ENCODE data around the gene ASPN. TPM values are rescaled to one million over a fixed set of nuclear protein-coding genes. Genes with fewer than 3 reads are reported as not detected.

The ASPN gene
- total and polyA plus RNA-seq, 3 donors from 2014 or later = 0.12 to 5.0 (median 0.39) TPM

DNA sequence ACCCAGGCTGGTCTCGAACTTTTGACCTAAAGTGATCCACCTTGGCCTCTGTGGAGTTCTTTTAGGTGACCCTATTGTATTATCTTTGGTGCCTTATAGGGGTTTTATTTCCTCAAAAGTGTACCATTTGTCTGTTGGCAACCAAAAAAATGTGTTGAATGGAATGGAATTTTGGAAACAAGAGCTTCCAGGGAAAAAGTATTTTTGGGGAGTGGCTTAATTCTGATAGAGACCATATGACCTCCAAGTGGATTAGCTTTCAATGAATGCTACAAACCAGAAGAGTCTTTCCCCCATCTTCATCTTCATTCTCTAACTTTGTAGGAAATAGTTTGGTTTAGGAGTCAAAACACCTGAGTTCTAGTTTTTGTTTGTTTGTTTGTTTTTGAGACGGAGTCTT, 74.5 kb downstream of the ASPN start:
- no peak for DNase-seq
- H3K9me3 ChIP-seq = no peaks in the 10 kb centered on the region
- H3K4me1 ChIP-seq = peaks cover 9% of the 10 kb centered on the region
- H3K27me3 ChIP-seq = no peaks in the 10 kb centered on the region
- H3K4me3 ChIP-seq = no peak overlapping the region
- no peak for TF ChIP-seq POLR2A (IDR thresholded peaks at IDR 0.05)
- intact Hi-C loops (cut with DNase I; ENCODE audit: low total_unique reads) = no loop called here
- 83 to 99% methylated on average over 2 of the region's 2 CpGs for WGBS, 2 donors
- H3K36me3 ChIP-seq (ENCODE audit: low read depth, missing control alignments) = no peaks in the 10 kb centered on the region
- H3K27ac ChIP-seq = no peak overlapping the region

DNA sequence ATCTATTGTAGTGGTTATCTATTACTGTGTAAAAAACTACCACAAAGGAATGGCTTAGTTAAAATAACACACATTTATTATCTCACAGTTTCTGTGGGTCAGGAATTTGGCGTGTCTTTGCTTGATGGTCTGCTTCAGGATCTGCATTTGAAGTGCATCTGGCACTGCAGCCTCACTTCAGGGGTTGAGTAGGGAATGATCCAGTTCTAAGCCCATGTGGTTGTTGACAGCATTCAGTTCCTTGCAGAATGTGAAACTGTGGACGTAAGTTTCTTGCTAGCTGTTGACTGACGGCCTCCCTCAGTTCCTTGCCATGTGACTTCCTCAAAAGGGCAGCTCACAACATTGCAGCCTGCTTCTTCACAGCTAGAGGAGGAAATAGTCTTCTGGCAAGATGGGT, 75.8 kb downstream of the ASPN start:
- peak overlapping the region in 1 of 2 donors; percentile 51 for H3K27ac ChIP-seq
- no peak for TF ChIP-seq CTCF (IDR thresholded peaks at IDR 0.05)
- TF ChIP-seq POLR2A (IDR thresholded peaks at IDR 0.05) = no peak
- intact Hi-C loops (cut with DNase I; ENCODE audit: low total_unique reads) = no loop called here
- H3K4me3 ChIP-seq = no peak overlapping the region
- peak; percentile 37 for DNase-seq
- peaks cover 9% of the 10 kb centered on the region for H3K4me1 ChIP-seq
- no peaks in the 10 kb centered on the region for H3K27me3 ChIP-seq
- H3K36me3 ChIP-seq (ENCODE audit: low read depth, missing control alignments) = no peaks in the 10 kb centered on the region
- no peaks in the 10 kb centered on the region for H3K9me3 ChIP-seq
- WGBS, 2 donors = 34 to 39% methylated on average over 3 of the region's 3 CpGs

Small RNAs within 50 kb of the gene (microRNA-seq; reads per million reads assigned to microRNA genes)
- gene MIR4670 (ENCODE audit: borderline number of aligned reads in 2 of 2, borderline replicate concordance in 1 of 2) = 0 reads per million in 2 donors

Small RNAs within 50 kb of the gene (small RNA-seq; reads per million reads assigned to genes)
- gene MIR4670 = 0 reads per million in 2 donors

Other genes starting within 250 kb of the ASPN start
- gene IARS1, start 188.8 kb downstream of the ASPN start, total RNA-seq = 100 to 1,000 TPM; 112 to 143 TPM
- 57.2 TPM for gene IARS1, start 188.8 kb downstream of the ASPN start, polyA plus RNA-seq (ENCODE audit: insufficient read depth, low read depth, low replicate concordance)
- 10 to 100 TPM; 46.0 to 60.5 TPM for gene NOL8, start 157.2 kb downstream of the ASPN start, total RNA-seq
- 12.5 TPM for gene NOL8, start 157.2 kb downstream of the ASPN start, polyA plus RNA-seq (ENCODE audit: insufficient read depth, low read depth, low replicate concordance)
- gene CENPP, start 156.6 kb downstream of the ASPN start, total RNA-seq = 10 to 100 TPM in 1 of 2 donors, 1 to 10 TPM in 1; 8.1 to 12.1 TPM
- 9.6 TPM for gene CENPP, start 156.6 kb downstream of the ASPN start, polyA plus RNA-seq (ENCODE audit: insufficient read depth, low read depth, low replicate concordance)
- 1 to 10 TPM; 4.9 to 9.5 TPM for gene OGN, start 77.9 kb downstream of the ASPN start, total RNA-seq
- 18.4 TPM for gene OGN, start 77.9 kb downstream of the ASPN start, polyA plus RNA-seq (ENCODE audit: insufficient read depth, low read depth, low replicate concordance)
- 1 to 10 TPM; 1.1 to 4.9 TPM for gene OMD, start 58.0 kb downstream of the ASPN start, total RNA-seq
- gene OMD, start 58.0 kb downstream of the ASPN start, polyA plus RNA-seq (ENCODE audit: insufficient read depth, low read depth, low replicate concordance) = 2.5 TPM
- 10 to 100 TPM; 16.7 to 16.8 TPM for gene ECM2, start 53.5 kb upstream of the ASPN start, total RNA-seq
- 26.9 TPM for gene ECM2, start 53.5 kb upstream of the ASPN start, polyA plus RNA-seq (ENCODE audit: insufficient read depth, low read depth, low replicate concordance)
- 10 to 100 TPM; 21.0 to 25.0 TPM for gene IPPK, start 187.6 kb upstream of the ASPN start, total RNA-seq
- 21.9 TPM for gene IPPK, start 187.6 kb upstream of the ASPN start, polyA plus RNA-seq (ENCODE audit: insufficient read depth, low read depth, low replicate concordance)

All from testis (tissue), 3 donors.